GM21423 (cell line): Measurements from ENCODE around the gene SPPL2C.

ENCODE experiments used
- ATAC-seq: cut with Tn5 transposase; IDR thresholded peaks from one replicate; pipeline ENCODE4 v1.9.1; 2021; ENCODE audit warnings: mild to moderate bottlenecking, moderate library complexity; ENCODE audit not compliant: unreplicated experiment

Gene SPPL2C

GRCh38 chr17:45874151-45874550, 29.5 kb downstream of the SPPL2C start:
- ATAC-seq: no peak

GRCh38 chr17:45876539-45876938, 31.9 kb downstream of the SPPL2C start:
- no peak for ATAC-seq

- no peak for ATAC-seq
Observed at GRCh38 chr17:45877467-45877866, 32.8 kb downstream of the SPPL2C start.

GRCh38 chr17:45883063-45883462, 38.4 kb downstream of the SPPL2C start:
- no peak for ATAC-seq

- ATAC-seq: no peak
Observed at GRCh38 chr17:45886852-45887251, 42.2 kb downstream of the SPPL2C start.

- ATAC-seq: no peak
Observed at GRCh38 chr17:45888392-45888791, 43.7 kb downstream of the SPPL2C start.

GRCh38 chr17:45889579-45889978, 44.9 kb downstream of the SPPL2C start:
- no peak for ATAC-seq

- ATAC-seq: no peak
Observed at GRCh38 chr17:45893725-45894021, 49.0 kb downstream of the SPPL2C start.

GRCh38 chr17:45894022-45894784, 49.5 kb downstream of the SPPL2C start, which contains the start of gene MAPT:
MAPT (plus strand) TSS chr17:45894554; CDS start chr17:45962338, 67,784 bp downstream.
- peak; percentile 76 for ATAC-seq

- ATAC-seq: no peak
Observed at GRCh38 chr17:45895304-45895968, 50.8 kb downstream of the SPPL2C start.

- ATAC-seq: no peak
Observed at GRCh38 chr17:45895969-45896785, 51.5 kb downstream of the SPPL2C start.
